Skin epidermis (tissue), 12 donors: ENCODE measurements around the gene PCDHGA9.
"Not testable (repeated sequence)": the region's sequence is repeated elsewhere in the genome, so short reads cannot be mapped to it uniquely, and the experiment has no call there.

ENCODE experiments used
- H3K27ac ChIP-seq, 21 experiments: fragments of 200-600 bp; sonication (generic) in 11 of 21; one replicate each; pipeline ENCODE4 v1.5.0; 2020; ENCODE audit warnings: mild to moderate bottlenecking in 3 of 21, inconsistent platforms in 2 of 21, moderate library complexity in 2 of 21
- H3K4me3 ChIP-seq, 7 experiments: fragments of 200-600 bp; sonication (generic) in 2 of 7; one replicate each; pipeline ENCODE4 v1.5.0; 2020; ENCODE audit warnings: inconsistent platforms in 2 of 7, mild to moderate bottlenecking in 2 of 7, moderate library complexity in 1 of 7

Gene PCDHGA9

GRCh38 chr5:141382469-141383294 is 19.9 kb upstream of the PCDHGA9 start, which contains the start of gene PCDHGA7:
Gene PCDHGA7, plus strand, starts transcription at chr5:141382742. Its CDS starts 158 bp downstream, at chr5:141382900.
- Histone ChIP-seq H3K4me3 (peak within 1 kb of the TSS in 4 of 7 experiments; percentile 10 to 30 (median 14)), H3K27ac (no peak within 1 kb of the TSS)

GRCh38 chr5:141383345-141383744 is 19.2 kb upstream of the PCDHGA9 start:
- no peak overlapping the region for H3K27ac ChIP-seq
- H3K4me3 ChIP-seq: peak overlapping the region in 2 of 7 experiments; percentile 10 to 30

GRCh38 chr5:141384471-141385267 is 17.9 kb upstream of the PCDHGA9 start:
- no peak overlapping the region for H3K27ac ChIP-seq
- H3K4me3 ChIP-seq: no peak overlapping the region

GRCh38 chr5:141387557-141388311 is 14.8 kb upstream of the PCDHGA9 start, which contains the start of gene PCDHGB4:
Gene PCDHGB4, plus strand, starts transcription at chr5:141387698. Its CDS starts 187 bp downstream, at chr5:141387885.
- not testable (repeated sequence) for H3K27ac ChIP-seq, H3K4me3 ChIP-seq

GRCh38 chr5:141388661-141389060 is 13.9 kb upstream of the PCDHGA9 start:
- Histone ChIP-seq H3K4me3 (no peak overlapping the region), H3K27ac (no peak overlapping the region)

- no peak overlapping the region for H3K27ac ChIP-seq
- no peak overlapping the region for H3K4me3 ChIP-seq
These were observed 13.2 kb upstream of the PCDHGA9 start for GRCh38 chr5:141389153-141390042.

GRCh38 chr5:141392429-141393198 is 10.0 kb upstream of the PCDHGA9 start, which contains the start of gene PCDHGA8:
Gene PCDHGA8, plus strand, starts transcription at chr5:141392633. Its CDS starts 181 bp downstream, at chr5:141392814.
- Histone ChIP-seq H3K4me3 (no peak within 1 kb of the TSS), H3K27ac (no peak within 1 kb of the TSS)

- no peak overlapping the region for H3K4me3 ChIP-seq
- H3K27ac ChIP-seq: no peak overlapping the region
These were observed 9.3 kb upstream of the PCDHGA9 start for GRCh38 chr5:141393267-141393666.

- H3K27ac ChIP-seq, H3K4me3 ChIP-seq: not testable (repeated sequence)
These were observed 8.0 kb upstream of the PCDHGA9 start for GRCh38 chr5:141394401-141395187.

- not testable (repeated sequence) for H3K27ac ChIP-seq
- peak within 1 kb of the TSS in 1 of 7 experiments; percentile 6 for H3K4me3 ChIP-seq
These were observed 4.6 kb upstream of the PCDHGA9 start, which contains the start of gene PCDHGB5 for GRCh38 chr5:141397756-141398551. Gene PCDHGB5, plus strand, starts transcription at chr5:141397947. Its CDS starts 181 bp downstream, at chr5:141398128.

GRCh38 chr5:141398608-141399007 is 4.0 kb upstream of the PCDHGA9 start:
- Histone ChIP-seq H3K27ac (no peak overlapping the region), H3K4me3 (no peak overlapping the region)

- H3K4me3 ChIP-seq: no peak overlapping the region
These were observed 2.9 kb upstream of the PCDHGA9 start for GRCh38 chr5:141399555-141400258.

GRCh38 chr5:141403387-141403786 is 809 bp downstream of the PCDHGA9 start:
- Histone ChIP-seq H3K4me3 (peak overlapping the region in 1 of 7 experiments; percentile 7), H3K27ac (no peak overlapping the region)

More at GRCh38 chr5:141399555-141400258, 2.9 kb upstream of the PCDHGA9 start:
- no peak overlapping the region for H3K27ac ChIP-seq

- H3K27ac ChIP-seq: not testable (repeated sequence)
- peak within 1 kb of the TSS in 4 of 7 experiments; percentile 11 to 21 (median 12) for H3K4me3 ChIP-seq
These were observed 5.4 kb downstream of the PCDHGA9 start, which contains the start of gene PCDHGB6 for GRCh38 chr5:141407790-141408505. Gene PCDHGB6, plus strand, starts transcription at chr5:141408021. Its CDS starts 182 bp downstream, at chr5:141408203.
